SKM-1 treated with dmso at 0.1 percent for 144 hours (cell line): Measurements from ENCODE around the gene CSNK1A1L.

Experiments
- DNase-seq: peaks from one replicate; lab custom pipeline; 2025; ENCODE audit not compliant: unreplicated experiment; lab: John Stamatoyannopoulos, UW

Gene CSNK1A1L

GRCh38 chr13:37105251-37105714, at the start of gene CSNK1A1L:
Gene CSNK1A1L, minus strand, starts transcription at chr13:37105664. Its CDS starts 408 bp downstream, at chr13:37105256.
- no peak for DNase-seq

GRCh38 chr13:37149380-37149779, 43.9 kb upstream of the CSNK1A1L start:
- DNase-seq, result no peak

- DNase-seq, result no peak
Measured at GRCh38 chr13:37148501-37148900, 43.0 kb upstream of the CSNK1A1L start.

GRCh38 chr13:37144661-37145060, 39.2 kb upstream of the CSNK1A1L start:
- no peak for DNase-seq

- no peak for DNase-seq
Measured at GRCh38 chr13:37143911-37144310, 38.4 kb upstream of the CSNK1A1L start.

- DNase-seq, result no peak
Measured at GRCh38 chr13:37142877-37143276, 37.4 kb upstream of the CSNK1A1L start.

- DNase-seq, result no peak
Measured at GRCh38 chr13:37141011-37141410, 35.5 kb upstream of the CSNK1A1L start.

- DNase-seq, result no peak
Measured at GRCh38 chr13:37139356-37139755, 33.9 kb upstream of the CSNK1A1L start.

- DNase-seq, result no peak
Measured at GRCh38 chr13:37138926-37139325, 33.5 kb upstream of the CSNK1A1L start.

- no peak for DNase-seq
Measured at GRCh38 chr13:37138169-37138568, 32.7 kb upstream of the CSNK1A1L start.

GRCh38 chr13:37136633-37137032, 31.2 kb upstream of the CSNK1A1L start:
- DNase-seq, result no peak

GRCh38 chr13:37136187-37136586, 30.7 kb upstream of the CSNK1A1L start:
- no peak for DNase-seq

GRCh38 chr13:37134411-37135041, 29.1 kb upstream of the CSNK1A1L start:
- DNase-seq, result no peak

- no peak for DNase-seq
Measured at GRCh38 chr13:37132211-37132610, 26.7 kb upstream of the CSNK1A1L start.

GRCh38 chr13:37131092-37131491, 25.6 kb upstream of the CSNK1A1L start:
- DNase-seq, result no peak

- DNase-seq, result no peak
Measured at GRCh38 chr13:37129866-37130265, 24.4 kb upstream of the CSNK1A1L start.

- DNase-seq, result no peak
Measured at GRCh38 chr13:37127691-37128241, 22.3 kb upstream of the CSNK1A1L start.

GRCh38 chr13:37123337-37123736, 17.9 kb upstream of the CSNK1A1L start:
- DNase-seq, result no peak

- no peak for DNase-seq
Measured at GRCh38 chr13:37118016-37118415, 12.6 kb upstream of the CSNK1A1L start.

GRCh38 chr13:37114250-37114649, 8.8 kb upstream of the CSNK1A1L start:
- DNase-seq, result no peak

GRCh38 chr13:37113534-37113933, 8.1 kb upstream of the CSNK1A1L start:
- DNase-seq, result no peak

GRCh38 chr13:37109051-37109678, 3.7 kb upstream of the CSNK1A1L start:
- peak; percentile 5 for DNase-seq
